ENCODE results near the gene EEFSEC.

The EEFSEC gene

GRCh38 chr3:128456776-128457715 is 303.8 kb downstream of the EEFSEC start:
- no peak for DNase-seq

GRCh38 chr3:128457937-128458336 is 304.7 kb downstream of the EEFSEC start:
- DNase-seq: no peak
